ENCODE results near the gene SLC17A9.

SLC17A9 gene

DNA sequence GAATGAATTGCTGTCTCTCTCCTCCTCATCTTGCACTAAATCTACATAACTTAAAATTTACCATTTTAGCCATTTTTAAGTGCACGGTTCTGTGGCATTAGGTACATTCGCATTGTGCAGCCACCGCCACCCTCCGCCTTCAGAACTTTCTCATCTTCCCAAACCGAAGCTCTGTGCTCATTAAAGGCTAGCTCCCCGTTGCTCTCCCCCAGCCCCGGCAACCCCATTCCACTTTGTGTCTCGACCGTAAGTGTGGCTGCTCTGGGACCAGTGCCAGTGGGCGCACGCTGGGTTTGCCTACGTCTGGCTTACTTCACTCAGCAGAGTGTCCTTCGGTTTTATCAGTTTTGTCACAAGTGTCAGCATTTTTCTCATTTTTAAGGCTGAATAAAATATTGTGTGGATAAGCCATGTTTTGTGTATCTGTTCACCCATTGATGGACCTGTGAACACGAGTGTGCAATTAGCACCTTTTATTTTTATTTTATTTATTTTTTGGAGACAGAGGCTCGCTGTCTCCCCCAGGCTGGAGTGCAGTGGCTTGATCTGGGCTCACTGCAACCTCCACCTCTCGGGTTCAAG is 16.8 kb downstream of the SLC17A9 start:
- no peak for FAIRE-seq

DNA sequence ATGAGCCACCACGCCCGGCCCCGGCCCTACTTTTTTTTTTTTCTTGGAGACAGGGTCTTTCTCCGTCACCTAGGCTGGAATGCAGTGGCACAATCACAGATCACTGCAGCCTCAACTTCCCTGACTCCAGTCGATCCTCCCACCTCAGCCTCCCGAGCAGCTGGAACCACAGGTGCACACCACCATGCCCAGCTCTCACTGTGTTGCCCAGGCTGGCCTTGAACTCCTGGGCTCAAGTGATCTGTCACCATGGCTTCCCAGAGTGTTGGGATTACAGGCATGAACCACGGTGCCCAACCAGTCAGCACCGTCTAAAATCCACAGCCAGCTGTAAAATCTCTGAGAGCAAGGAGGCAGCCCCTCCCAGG is 17.4 kb downstream of the SLC17A9 start:
- no peak for FAIRE-seq

GRCh38 chr20:62970307-62971210 is 18.1 kb downstream of the SLC17A9 start:
- FAIRE-seq: no peak

GRCh38 chr20:62971211-62971949 is 18.9 kb downstream of the SLC17A9 start:
- no peak for FAIRE-seq

- FAIRE-seq: no peak
Observed at GRCh38 chr20:62971950-62972844, 19.7 kb downstream of the SLC17A9 start.

- no peak for FAIRE-seq
Observed at GRCh38 chr20:62972845-62973745, 20.6 kb downstream of the SLC17A9 start.

- no peak for FAIRE-seq
Observed at GRCh38 chr20:62975251-62975760, 22.8 kb downstream of the SLC17A9 start.

DNA sequence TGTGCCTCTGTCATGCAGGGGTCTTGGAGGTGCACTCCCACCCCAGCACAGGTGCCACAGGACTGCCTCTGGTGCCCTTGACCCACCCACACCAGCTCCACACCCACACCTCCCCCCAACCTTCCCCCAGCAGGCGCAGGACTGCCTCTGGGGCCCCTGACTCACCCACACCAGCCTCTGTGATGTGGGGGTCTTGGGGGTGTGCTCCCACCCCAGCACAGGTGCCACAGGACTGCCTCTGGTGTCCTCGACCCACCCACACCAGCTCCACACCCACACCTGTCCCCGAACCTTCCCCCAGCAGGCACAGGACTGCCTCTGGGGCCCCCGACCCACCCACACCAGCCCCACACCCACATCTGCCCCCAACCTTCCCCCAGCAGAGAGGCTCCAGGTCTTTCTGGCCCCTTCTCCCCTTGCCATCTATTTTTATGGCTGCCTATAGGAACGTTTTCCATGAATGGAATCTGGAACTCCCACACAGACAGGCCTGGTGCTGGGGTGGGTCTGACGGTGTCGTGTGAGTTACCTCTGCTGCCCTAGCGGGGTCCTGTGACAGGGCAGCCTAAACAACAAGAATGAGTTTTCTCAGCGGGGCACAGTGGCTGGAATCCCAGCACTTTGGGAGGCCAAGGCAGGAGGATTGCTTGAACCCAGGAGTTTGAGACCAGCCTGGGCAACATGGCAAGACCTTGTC is 23.5 kb downstream of the SLC17A9 start:
- no peak for FAIRE-seq

- FAIRE-seq: no peak
Observed at GRCh38 chr20:62976886-62977285, 24.4 kb downstream of the SLC17A9 start.

GRCh38 chr20:62977613-62978560 is 25.4 kb downstream of the SLC17A9 start:
- FAIRE-seq: no peak

- no peak for FAIRE-seq
Observed at GRCh38 chr20:62978561-62978943, 26.0 kb downstream of the SLC17A9 start.

- FAIRE-seq: no peak
Observed at GRCh38 chr20:62979310-62979709, 26.8 kb downstream of the SLC17A9 start.

DNA sequence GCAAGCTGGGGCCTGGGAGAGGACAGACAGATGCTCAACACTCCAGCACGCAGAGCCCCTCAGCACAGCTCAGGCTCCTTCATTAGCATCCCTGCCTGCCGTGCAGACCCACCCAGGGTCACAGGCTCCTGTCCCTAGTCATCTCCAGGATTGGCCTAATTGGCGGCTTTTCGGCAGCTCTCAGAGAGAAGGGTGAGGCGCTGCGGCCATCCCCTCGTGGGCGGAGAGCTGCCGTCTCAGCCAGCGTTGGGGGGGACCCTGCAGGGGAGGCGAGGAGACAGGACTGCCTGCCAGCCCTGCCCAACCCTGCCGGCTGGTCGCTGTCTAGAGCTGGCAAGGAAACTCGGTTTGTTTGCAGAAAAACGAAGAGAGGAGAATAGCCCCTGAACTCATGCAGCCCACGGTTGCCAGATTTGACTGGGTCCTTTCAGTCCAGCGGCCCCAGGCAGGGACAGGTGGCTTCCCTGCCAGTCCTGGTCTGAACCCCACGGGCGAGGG is 27.4 kb downstream of the SLC17A9 start:
- no peak for FAIRE-seq

DNA sequence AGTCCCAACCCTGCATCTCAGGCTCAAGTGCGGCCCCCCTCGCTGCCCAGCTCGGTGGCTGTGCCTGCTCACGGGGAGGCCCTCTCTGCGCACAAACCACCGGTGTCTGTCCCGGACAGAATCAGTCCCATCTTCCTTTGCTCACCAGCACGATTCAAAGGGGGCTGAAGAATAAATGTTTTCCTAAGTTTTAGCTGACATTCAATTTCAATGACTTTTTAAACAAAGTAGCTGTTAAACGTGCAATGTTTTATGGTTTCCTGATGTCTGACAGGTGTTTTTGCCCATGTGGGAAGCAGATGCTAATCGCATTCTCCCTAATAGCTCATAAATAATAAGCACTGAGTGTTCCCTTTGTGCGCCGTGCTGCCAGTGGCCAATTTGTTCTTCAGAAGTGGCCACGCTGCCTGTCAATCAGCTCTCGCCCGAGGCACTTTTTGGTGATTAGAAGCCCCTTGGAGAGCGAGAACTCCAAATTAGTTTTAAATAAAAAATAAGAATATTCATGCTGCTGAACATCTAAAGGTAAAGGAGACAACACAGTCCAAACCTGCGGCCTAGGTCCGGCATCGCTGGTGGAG is 28.0 kb downstream of the SLC17A9 start:
- no peak for FAIRE-seq

DNA sequence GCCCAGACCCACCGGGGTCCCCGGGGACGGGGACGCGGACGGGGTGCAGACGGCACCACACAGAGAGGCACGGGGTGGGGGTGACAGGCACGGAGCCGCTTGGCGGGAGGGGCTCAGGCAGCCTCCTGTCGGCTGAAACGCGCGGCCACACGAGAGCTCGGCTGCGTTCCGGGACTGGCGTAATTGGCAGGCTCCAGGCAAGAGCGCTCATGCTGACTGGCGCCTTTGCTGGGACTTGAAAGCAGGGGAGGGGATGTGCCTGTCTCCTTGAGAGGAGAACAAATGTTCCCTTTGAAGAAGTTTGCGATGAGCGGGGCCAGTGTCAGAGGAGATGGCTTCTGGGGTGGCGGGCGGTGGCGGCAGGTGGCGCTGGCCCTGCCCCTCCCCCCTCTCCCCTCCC is 28.5 kb downstream of the SLC17A9 start:
- no peak for FAIRE-seq

DNA sequence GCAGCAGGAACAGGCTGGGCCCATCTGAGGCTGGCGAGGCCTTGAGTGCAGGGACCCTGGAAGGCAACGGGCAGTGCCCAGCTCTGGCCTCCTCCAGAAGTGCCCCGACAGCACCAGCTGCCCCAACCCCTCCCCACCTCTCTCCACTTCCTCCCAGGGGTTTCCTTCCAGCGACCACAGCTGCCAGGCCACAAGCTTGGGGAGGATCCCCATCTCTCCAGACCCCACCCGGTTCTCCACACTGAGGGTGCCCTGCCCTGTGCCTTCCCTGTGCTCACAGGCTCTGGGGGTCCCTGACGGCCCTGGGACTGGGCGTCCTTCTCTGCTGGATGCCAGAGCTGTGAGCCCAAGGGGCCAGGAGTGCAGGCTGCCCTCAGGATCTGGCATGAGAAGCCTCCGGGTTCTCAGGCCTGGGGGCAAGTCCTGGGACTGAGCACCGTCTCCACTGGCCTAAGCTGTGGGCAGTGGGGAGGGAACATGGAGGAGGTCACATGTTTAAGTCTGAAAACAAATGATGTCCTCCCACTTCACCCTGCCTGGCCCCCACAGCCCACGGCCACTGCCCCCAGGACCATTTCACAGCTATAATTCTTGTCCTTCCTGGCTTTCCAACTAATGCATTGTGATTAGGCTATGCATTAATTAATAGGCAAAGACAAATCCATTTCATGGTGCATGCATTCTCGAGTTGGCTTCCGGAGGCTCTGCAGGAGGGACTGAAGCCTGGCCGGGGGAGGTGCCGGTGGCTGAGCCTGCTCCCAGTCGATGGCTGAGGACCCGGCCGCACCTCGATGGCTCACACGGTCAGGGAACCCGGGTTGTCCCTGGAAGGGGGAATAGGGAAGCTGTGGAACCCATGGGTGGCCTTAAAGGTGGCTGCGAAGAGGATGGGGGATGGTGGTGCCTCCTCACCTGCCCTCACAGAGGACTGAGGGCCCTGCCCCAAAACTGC is 29.9 kb downstream of the SLC17A9 start:
- FAIRE-seq: no peak

- FAIRE-seq: no peak
Observed at GRCh38 chr20:62983210-62983609, 30.7 kb downstream of the SLC17A9 start.

Measured in TTC549 (cell line).